WERI-Rb-1 (cell line): ENCODE measurements around the gene USP20.

Experiments
- DNase-seq: peaks from one replicate; pipeline ENCODE4 v3.0.0-alpha.2; 2020
- H3K27ac ChIP-seq: fragments of 250-450 bp; sonication (Bioruptor Pico); 2 replicates; pipeline ENCODE4 v1.5.1; 2020; ENCODE audit warnings: mild to moderate bottlenecking, moderate library complexity
- H3K27me3 ChIP-seq: fragments of 250-450 bp; sonication (Bioruptor Pico); 2 replicates; pipeline ENCODE4 v1.5.1; 2021; ENCODE audit warnings: mild to moderate bottlenecking, low read depth, moderate library complexity; ENCODE audit not compliant: insufficient read depth, severe bottlenecking
- H3K36me3 ChIP-seq: fragments of 250-450 bp; sonication (Bioruptor Pico); 2 replicates; pipeline ENCODE4 v1.5.1; 2020; ENCODE audit warnings: mild to moderate bottlenecking, moderate library complexity
- H3K4me3 ChIP-seq: 2 replicates; pipeline ENCODE4 v1.5.1; 2011; ENCODE audit warnings: low read depth, mild to moderate bottlenecking, control low read depth, low read length
- H3K9me3 ChIP-seq: fragments of 250-450 bp; sonication (Bioruptor Pico); 2 replicates; pipeline ENCODE4 v1.5.1; 2021; ENCODE audit warnings: mild to moderate bottlenecking, moderate library complexity; ENCODE audit not compliant: severe bottlenecking
- TF ChIP-seq, protein P1 (sequence below): IDR thresholded peaks from 2 replicates; pipeline ENCODE4 v1.5.1; 2011; ENCODE audit warnings: low read depth, mild to moderate bottlenecking, control low read depth, inconsistent platforms, low read length

USP20 gene

GRCh38 chr9:129897263-129897662 is 62.0 kb downstream of the USP20 start:
- DNase-seq: no peak
- TF ChIP-seq, protein P1, sequence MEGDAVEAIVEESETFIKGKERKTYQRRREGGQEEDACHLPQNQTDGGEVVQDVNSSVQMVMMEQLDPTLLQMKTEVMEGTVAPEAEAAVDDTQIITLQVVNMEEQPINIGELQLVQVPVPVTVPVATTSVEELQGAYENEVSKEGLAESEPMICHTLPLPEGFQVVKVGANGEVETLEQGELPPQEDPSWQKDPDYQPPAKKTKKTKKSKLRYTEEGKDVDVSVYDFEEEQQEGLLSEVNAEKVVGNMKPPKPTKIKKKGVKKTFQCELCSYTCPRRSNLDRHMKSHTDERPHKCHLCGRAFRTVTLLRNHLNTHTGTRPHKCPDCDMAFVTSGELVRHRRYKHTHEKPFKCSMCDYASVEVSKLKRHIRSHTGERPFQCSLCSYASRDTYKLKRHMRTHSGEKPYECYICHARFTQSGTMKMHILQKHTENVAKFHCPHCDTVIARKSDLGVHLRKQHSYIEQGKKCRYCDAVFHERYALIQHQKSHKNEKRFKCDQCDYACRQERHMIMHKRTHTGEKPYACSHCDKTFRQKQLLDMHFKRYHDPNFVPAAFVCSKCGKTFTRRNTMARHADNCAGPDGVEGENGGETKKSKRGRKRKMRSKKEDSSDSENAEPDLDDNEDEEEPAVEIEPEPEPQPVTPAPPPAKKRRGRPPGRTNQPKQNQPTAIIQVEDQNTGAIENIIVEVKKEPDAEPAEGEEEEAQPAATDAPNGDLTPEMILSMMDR: no peak
- no peak overlapping the region for H3K4me3 ChIP-seq
- peaks cover 48% of the 10 kb centered on the region for H3K36me3 ChIP-seq
- no peaks in the 10 kb centered on the region for H3K9me3 ChIP-seq
- H3K27ac ChIP-seq: no peak overlapping the region
- H3K27me3 ChIP-seq: no peaks in the 10 kb centered on the region

GRCh38 chr9:129898185-129898584 is 62.9 kb downstream of the USP20 start:
- Histone ChIP-seq H3K36me3 (peaks cover 55% of the 10 kb centered on the region), H3K9me3 (no peaks in the 10 kb centered on the region), H3K4me3 (no peak overlapping the region), H3K27me3 (no peaks in the 10 kb centered on the region), H3K27ac (no peak overlapping the region)
- no peak for DNase-seq
- TF ChIP-seq, protein P1: no peak

GRCh38 chr9:129899620-129900019 is 64.4 kb downstream of the USP20 start:
- TF ChIP-seq, protein P1: no peak
- no peak for DNase-seq
- Histone ChIP-seq H3K27me3 (no peaks in the 10 kb centered on the region), H3K4me3 (no peak overlapping the region), H3K9me3 (no peaks in the 10 kb centered on the region), H3K27ac (no peak overlapping the region), H3K36me3 (peaks cover 52% of the 10 kb centered on the region)

DNA sequence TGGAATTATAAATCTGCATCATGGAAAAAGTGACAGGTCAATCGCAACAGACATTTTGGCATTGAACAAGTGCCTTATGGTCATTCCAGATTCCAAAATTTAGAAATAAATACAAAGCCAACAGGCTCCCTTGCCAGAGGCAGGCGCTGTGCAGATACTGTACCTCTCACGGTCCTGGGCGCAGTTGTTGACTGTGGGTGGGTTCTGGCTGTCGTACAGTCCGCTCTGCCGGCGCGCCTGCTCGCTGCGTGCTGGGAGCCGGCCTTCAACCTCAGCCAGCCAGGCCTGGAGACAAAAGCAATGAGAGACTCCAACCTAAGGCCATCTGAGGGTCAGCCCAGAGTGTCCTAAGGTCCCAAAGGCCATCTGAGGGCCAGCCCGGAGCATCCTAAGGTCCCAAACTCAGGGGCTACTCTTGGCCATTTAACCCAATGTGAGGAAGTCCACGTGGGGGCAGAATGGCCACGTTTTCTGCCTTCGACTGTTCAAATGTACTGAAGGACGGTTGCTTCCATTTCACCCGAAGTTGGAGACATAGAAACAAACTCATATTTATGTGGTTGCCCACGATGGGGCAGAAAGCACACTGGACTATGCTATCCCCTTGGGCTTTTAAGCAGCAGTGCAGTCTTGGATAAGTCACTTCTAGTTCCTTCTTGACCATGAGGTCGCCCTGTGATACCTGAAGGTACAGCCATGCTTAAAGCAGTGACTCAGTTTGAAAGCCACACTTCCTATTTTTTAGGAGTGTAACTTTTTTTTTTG is 65.2 kb downstream of the USP20 start:
- H3K27ac ChIP-seq: no peak overlapping the region
- H3K36me3 ChIP-seq: peaks cover 44% of the 10 kb centered on the region
- DNase-seq: no peak
- no peaks in the 10 kb centered on the region for H3K27me3 ChIP-seq
- H3K4me3 ChIP-seq: no peak overlapping the region
- TF ChIP-seq, protein P1: no peak
- H3K9me3 ChIP-seq: no peaks in the 10 kb centered on the region

GRCh38 chr9:129901993-129902739 is 66.9 kb downstream of the USP20 start:
- no peak for DNase-seq
- H3K36me3 ChIP-seq: peaks cover 48% of the 10 kb centered on the region
- H3K27me3 ChIP-seq: no peaks in the 10 kb centered on the region
- no peak overlapping the region for H3K4me3 ChIP-seq
- TF ChIP-seq, protein P1: no peak
- no peak overlapping the region for H3K27ac ChIP-seq
- H3K9me3 ChIP-seq: no peaks in the 10 kb centered on the region
